BLaER1 (cell line): ENCODE data around the gene ITGAE.

Source experiments
- H3K27ac ChIP-seq: shearing (Covaris generic); formaldehyde crosslinking; 2 replicates; pipeline ENCODE4 v1.8.1; 2022
- H3K27me3 ChIP-seq: shearing (Covaris generic); formaldehyde crosslinking; 2 replicates; pipeline ENCODE4 v1.8.1; 2022
- H3K36me3 ChIP-seq: shearing (Covaris generic); formaldehyde crosslinking; 2 replicates; pipeline ENCODE4 v1.8.1; 2022
- H3K4me1 ChIP-seq: shearing (Covaris generic); formaldehyde crosslinking; 2 replicates; pipeline ENCODE4 v1.8.1; 2022
- H3K4me2 ChIP-seq: shearing (Covaris generic); formaldehyde crosslinking; 2 replicates; pipeline ENCODE4 v1.8.1; 2022
- H3K4me3 ChIP-seq: shearing (Covaris generic); formaldehyde crosslinking; 2 replicates; pipeline ENCODE4 v1.8.1; 2022
- H3K9ac ChIP-seq: shearing (Covaris generic); formaldehyde crosslinking; 2 replicates; pipeline ENCODE4 v1.8.1; 2022
- H3K9me3 ChIP-seq: shearing (Covaris generic); formaldehyde crosslinking; 2 replicates; pipeline ENCODE4 v1.8.1; 2022
- H4K20me1 ChIP-seq: shearing (Covaris generic); formaldehyde crosslinking; 2 replicates; pipeline ENCODE4 v1.8.1; 2022
- Cebpa-rat ChIP-seq: shearing (Covaris generic); IDR thresholded peaks from 2 replicates; pipeline ENCODE4 v1.8.1; 2022

Gene ITGAE

DNA sequence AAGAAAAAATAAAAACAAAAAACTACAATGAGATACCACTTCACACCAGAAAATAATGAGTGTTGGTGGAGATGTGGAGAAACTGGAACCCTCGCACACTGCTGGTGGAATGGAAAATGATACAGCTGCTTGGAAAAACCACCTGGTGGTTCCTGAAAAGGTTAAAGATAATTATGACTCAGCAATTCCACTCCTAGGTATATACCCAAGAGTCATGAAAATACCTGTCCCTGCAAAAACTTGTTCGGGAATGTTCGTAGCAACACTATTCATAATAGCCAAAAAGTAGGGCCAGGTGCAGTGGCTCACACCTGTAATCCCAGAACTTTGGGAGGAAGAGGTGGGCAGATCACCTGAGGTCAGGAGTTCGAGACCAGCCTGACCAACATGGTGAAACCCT, 8.1 kb upstream of the ITGAE start:
- H3K36me3 ChIP-seq, result peaks cover 83% of the 10 kb centered on the region
- H3K4me1 ChIP-seq, result peaks cover 39% of the 10 kb centered on the region
- H3K9me3 ChIP-seq, result no peaks in the 10 kb centered on the region
- no peak for TF ChIP-seq Cebpa-rat
- no peaks in the 10 kb centered on the region for H3K27me3 ChIP-seq
- no peak overlapping the region for H3K9ac ChIP-seq
- H3K4me3 ChIP-seq, result no peak overlapping the region
- H3K27ac ChIP-seq, result no peak overlapping the region
- no peak overlapping the region for H3K4me2 ChIP-seq
- no peaks in the 10 kb centered on the region; the same call in 1 of the 2 replicates for H4K20me1 ChIP-seq

DNA sequence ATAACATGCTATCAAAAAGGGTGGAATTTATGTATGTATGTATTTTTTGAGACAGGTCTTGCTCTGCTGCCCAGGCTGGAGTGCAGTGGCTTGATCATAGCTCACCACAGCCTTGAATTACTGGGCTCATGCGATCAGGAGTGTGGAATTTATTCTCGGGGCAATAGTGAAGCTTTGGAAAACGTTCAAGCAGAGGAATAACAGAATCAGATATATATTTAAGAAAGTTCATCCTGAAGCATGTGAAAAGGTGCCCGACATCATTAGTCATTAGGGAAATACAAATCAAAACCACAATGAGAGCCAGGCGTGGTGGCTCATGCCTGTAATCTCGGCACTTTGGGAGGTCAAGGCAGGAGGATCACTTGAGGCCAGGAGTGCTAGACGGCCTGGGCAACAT, 7.7 kb upstream of the ITGAE start:
- H3K36me3 ChIP-seq, result peaks cover 78% of the 10 kb centered on the region
- no peaks in the 10 kb centered on the region; the same call in 1 of the 2 replicates for H4K20me1 ChIP-seq
- no peak overlapping the region for H3K4me2 ChIP-seq
- H3K27me3 ChIP-seq, result no peaks in the 10 kb centered on the region
- no peak for TF ChIP-seq Cebpa-rat
- no peak overlapping the region for H3K27ac ChIP-seq
- no peaks in the 10 kb centered on the region for H3K9me3 ChIP-seq
- H3K4me1 ChIP-seq, result peaks cover 43% of the 10 kb centered on the region
- H3K9ac ChIP-seq, result no peak overlapping the region
- H3K4me3 ChIP-seq, result no peak overlapping the region

DNA sequence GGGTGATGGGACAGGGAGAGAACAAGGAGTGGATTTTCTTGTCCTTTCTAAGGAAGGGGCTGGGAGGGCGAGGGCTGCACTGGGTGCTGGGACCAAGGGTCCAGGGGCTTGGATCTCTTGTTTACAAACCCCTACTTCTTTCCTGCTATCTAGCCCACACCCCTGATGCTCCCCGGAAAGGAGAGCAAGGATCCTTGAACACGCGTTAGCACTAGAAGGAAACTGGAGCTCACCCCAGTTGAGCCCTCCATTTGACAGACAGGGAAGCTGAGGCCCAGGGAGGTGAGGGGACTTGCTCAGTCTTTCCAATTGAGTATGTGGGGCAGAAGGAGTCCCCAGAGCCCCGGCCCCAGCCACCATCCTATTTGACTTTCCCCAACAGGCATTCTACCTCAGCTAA, 4.6 kb upstream of the ITGAE start:
- H3K36me3 ChIP-seq, result peaks cover 59% of the 10 kb centered on the region
- peaks cover 59% of the 10 kb centered on the region for H3K4me1 ChIP-seq
- H3K27ac ChIP-seq, result peak overlapping the region; percentile 60; the same call in 1 of the 2 replicates
- H3K27me3 ChIP-seq, result no peaks in the 10 kb centered on the region
- H3K4me3 ChIP-seq, result no peak overlapping the region
- no peaks in the 10 kb centered on the region; the same call in 1 of the 2 replicates for H4K20me1 ChIP-seq
- peak overlapping the region; percentile 78 for H3K4me2 ChIP-seq
- TF ChIP-seq Cebpa-rat, result no peak
- no peaks in the 10 kb centered on the region for H3K9me3 ChIP-seq
- H3K9ac ChIP-seq, result no peak overlapping the region

DNA sequence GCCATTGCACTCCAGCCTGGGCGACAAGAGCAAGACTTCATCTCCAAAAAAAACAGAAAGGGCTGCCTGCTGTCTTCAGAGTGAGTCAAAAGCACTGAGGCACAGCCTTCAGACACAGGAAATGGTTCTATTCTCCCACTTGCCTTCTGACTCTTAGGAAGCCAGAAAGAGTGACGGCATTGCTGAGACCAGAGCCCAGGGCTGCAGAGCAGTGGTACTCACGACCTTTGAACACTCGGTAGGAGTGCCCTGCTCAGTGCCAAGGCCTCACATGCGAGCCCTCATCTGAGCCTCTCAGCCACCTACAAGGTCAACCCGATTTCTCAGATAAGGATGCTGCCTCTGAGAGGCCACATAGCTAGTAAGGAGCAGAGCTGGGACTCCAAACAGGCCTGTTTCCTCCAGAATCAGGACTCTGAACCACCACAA, 3.5 kb upstream of the ITGAE start:
- H3K27me3 ChIP-seq, result no peaks in the 10 kb centered on the region
- H3K9ac ChIP-seq, result peak overlapping the region; percentile 63; the same call in 1 of the 2 replicates
- H4K20me1 ChIP-seq, result no peaks in the 10 kb centered on the region
- no peak for TF ChIP-seq Cebpa-rat
- H3K36me3 ChIP-seq, result peaks cover 49% of the 10 kb centered on the region
- H3K9me3 ChIP-seq, result no peaks in the 10 kb centered on the region
- peaks cover 59% of the 10 kb centered on the region for H3K4me1 ChIP-seq
- H3K4me2 ChIP-seq, result peak overlapping the region; percentile 78
- H3K27ac ChIP-seq, result peak overlapping the region; percentile 60
- H3K4me3 ChIP-seq, result peak overlapping the region; percentile 40

DNA sequence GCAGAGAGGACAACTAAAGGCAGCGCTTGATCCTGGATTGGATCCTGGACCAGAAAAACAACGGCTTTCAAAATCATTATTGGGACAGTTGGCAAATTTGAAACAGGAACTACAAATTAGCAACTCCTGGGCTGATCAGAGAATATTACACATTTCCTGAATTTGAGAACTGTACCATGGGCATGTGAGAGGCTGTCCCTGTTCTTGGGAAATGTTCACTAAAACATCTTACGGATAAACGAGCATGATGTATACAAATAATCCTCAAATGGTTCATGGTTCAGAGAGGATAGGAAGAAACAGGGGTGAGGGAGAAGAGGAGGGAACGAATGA, 2.3 kb upstream of the ITGAE start:
- H4K20me1 ChIP-seq, result no peaks in the 10 kb centered on the region
- no peak for TF ChIP-seq Cebpa-rat
- no peaks in the 10 kb centered on the region for H3K9me3 ChIP-seq
- H3K27me3 ChIP-seq, result no peaks in the 10 kb centered on the region
- H3K27ac ChIP-seq, result peak overlapping the region; percentile 30; the same call in 1 of the 2 replicates
- H3K36me3 ChIP-seq, result peaks cover 36% of the 10 kb centered on the region
- peaks cover 72% of the 10 kb centered on the region for H3K4me1 ChIP-seq
- H3K4me2 ChIP-seq, result peak overlapping the region; percentile 78
- no peak overlapping the region for H3K4me3 ChIP-seq
- no peak overlapping the region for H3K9ac ChIP-seq

DNA sequence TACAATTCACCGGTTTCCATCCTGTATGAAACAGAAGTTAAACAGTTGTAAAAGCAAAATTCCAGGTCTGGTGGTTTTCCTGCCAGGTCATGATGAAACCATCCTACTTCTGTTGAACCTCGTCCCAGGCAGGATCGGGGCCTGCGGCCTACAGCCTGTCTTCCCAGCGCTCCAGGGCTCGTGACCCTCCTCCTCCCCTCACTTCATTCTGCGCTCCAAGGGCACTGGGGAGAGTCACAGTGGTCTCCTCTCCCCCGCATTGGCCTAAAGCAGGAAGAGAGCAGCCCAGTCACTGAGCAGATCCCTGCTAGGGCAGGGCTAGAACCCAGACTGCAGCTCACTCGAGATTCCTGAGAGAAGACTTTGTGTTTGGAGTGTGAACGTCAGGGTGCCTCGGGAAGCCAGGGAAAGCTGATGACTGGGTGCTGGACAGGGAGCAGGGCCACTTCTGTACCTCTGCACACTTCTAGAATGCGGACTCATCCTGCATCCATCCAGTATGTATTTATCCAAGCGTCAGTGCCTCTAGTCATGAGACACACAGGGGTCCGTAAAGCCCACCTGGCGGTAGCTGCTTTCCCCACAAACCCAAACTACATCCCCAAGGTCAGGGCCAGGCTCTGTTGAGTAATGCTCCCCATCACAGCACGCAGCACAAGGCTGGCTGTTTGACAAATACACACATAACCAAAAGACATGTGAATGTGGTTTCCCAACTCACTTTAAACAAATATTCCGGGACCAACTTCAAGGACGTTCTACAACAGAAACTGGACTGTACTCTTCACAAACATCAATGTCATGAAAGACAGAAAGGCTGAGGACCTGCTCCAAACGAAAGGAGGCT, 1.7 kb upstream of the ITGAE start:
- H3K9ac ChIP-seq, result no peak overlapping the region
- no peak overlapping the region for H3K4me3 ChIP-seq
- peaks cover 30% of the 10 kb centered on the region for H3K36me3 ChIP-seq
- peak overlapping the region; percentile 78; the same call in 1 of the 2 replicates for H3K4me2 ChIP-seq
- H3K9me3 ChIP-seq, result no peaks in the 10 kb centered on the region
- TF ChIP-seq Cebpa-rat, result no peak
- H3K4me1 ChIP-seq, result peaks cover 78% of the 10 kb centered on the region
- H3K27me3 ChIP-seq, result no peaks in the 10 kb centered on the region
- peak overlapping the region; percentile 30; the same call in 1 of the 2 replicates for H3K27ac ChIP-seq
- no peaks in the 10 kb centered on the region for H4K20me1 ChIP-seq

DNA sequence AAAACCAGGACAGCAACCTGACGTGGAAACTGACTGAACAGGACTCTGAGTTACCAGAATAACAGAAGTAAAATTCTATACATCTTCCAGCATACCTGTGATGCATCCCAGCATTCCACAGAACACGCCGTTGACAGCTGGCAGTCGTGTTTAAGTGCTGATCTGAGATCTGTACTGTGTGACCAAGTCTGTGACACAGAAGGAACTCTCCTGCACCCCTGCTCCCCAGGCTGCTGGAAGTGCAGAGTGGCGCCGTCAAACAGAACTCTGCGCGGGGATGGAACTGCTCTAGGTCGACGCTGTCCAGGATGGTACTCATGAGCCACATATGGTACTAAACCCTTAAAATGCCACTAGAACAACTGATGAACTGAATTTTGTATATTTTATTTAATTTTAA, 804 bp upstream of the ITGAE start:
- no peak for TF ChIP-seq Cebpa-rat
- Histone ChIP-seq H3K9ac (no peak overlapping the region), H3K27me3 (no peaks in the 10 kb centered on the region), H3K9me3 (no peaks in the 10 kb centered on the region), H3K36me3 (peaks cover 22% of the 10 kb centered on the region), H3K4me1 (peaks cover 84% of the 10 kb centered on the region), H3K4me2 (no peak overlapping the region), H4K20me1 (no peaks in the 10 kb centered on the region), H3K4me3 (no peak overlapping the region), H3K27ac (no peak overlapping the region)

DNA sequence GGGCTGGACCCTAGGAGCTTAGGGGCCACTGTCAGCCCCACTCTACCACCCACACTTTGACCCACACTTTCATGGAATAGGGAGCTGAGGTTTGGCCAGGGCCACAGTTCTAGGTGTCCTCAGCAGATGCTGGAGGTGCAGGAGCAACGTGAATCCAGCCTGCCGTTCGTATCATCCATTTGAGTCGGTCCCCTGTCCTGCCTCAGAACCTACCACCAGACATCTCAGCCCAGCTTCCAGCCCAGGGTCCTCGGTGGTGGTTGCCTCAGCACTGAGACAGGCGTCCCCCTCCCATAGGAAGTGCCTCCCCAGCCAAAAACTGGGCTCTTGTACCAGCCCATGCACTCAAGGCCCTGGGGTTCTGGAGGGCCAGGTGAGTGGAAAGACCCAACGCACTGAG, 359 bp upstream of the ITGAE start:
- Histone ChIP-seq H4K20me1 (no peaks in the 10 kb centered on the region), H3K4me3 (no peak overlapping the region), H3K9ac (0 out of 2 replicates have a peak overlapping the region, but pooled peaks have one; percentile 19), H3K36me3 (peaks cover 20% of the 10 kb centered on the region), H3K27ac (peak overlapping the region; percentile 12), H3K27me3 (no peaks in the 10 kb centered on the region), H3K4me2 (peak overlapping the region; percentile 52; the same call in 1 of the 2 replicates), H3K9me3 (no peaks in the 10 kb centered on the region), H3K4me1 (peaks cover 89% of the 10 kb centered on the region)
- TF ChIP-seq Cebpa-rat, result no peak

DNA sequence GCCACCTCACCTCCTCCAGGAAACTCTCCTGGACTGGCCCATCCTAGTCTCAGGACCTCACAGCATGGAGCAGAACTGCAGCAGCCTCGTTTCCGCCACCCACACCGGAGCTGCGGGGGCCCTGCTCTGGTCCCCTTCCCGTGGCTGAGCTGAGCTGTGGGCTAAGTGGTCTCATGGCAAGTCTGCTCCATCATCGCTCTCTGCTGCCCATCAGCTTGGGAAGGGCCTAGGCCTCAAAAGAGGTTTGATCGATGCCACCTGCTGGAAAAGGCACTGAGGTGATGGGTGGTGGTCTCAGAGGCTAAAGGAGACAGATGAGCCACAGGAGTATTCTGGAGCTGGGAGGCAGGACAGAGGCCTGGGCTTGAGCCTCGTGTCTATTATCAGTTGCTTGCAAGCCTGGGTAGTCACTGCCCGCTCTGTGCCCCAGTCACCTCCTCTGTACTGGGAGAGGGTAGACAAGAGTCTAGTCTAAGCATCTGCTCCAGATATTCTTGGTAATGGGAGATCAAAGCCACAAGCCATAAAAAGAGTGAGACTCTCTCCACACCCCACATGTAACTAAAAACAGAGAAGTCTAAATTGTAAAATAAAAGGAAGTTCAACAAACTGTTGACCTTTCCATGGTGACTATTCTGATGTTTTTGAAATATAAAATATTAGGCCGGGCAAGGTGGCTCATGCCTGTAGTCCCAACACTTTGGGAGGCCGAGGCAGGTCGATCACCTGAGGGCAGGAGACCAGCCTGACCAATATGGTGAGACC, 1.6 kb downstream of the ITGAE start:
- H4K20me1 ChIP-seq, result no peaks in the 10 kb centered on the region
- H3K9ac ChIP-seq, result no peak overlapping the region
- H3K4me3 ChIP-seq, result no peak overlapping the region
- peak overlapping the region; percentile 52 for H3K4me2 ChIP-seq
- H3K9me3 ChIP-seq, result no peaks in the 10 kb centered on the region
- peaks cover 88% of the 10 kb centered on the region for H3K4me1 ChIP-seq
- no peaks in the 10 kb centered on the region for H3K27me3 ChIP-seq
- TF ChIP-seq Cebpa-rat, result no peak
- peak overlapping the region; percentile 49 for H3K27ac ChIP-seq
- peaks cover 12% of the 10 kb centered on the region; the same call in 1 of the 2 replicates for H3K36me3 ChIP-seq
